ENCODE data around the gene G3BP1. TPM values are rescaled to one million over a fixed set of nuclear protein-coding genes. Genes with fewer than 3 reads are reported as not detected.

G3BP1 gene
- total RNA-seq, 2 experiments from 2014 or later = 247 to 253 TPM

- Mint-ChIP-seq H3K36me3 (ENCODE audit: low read depth) (peaks cover 64% of the 10 kb centered on the region), H3K9me3 (peaks cover 2% of the 10 kb centered on the region), H3K27ac (peak overlapping the region; percentile 47), H3K27me3 (no peaks in the 10 kb centered on the region), H3K4me1 (ENCODE audit: low read depth) (peaks cover 19% of the 10 kb centered on the region), H3K4me3 (no peak overlapping the region)
- DNase-seq = no peak
- intact Hi-C loops (cut with micrococcal nuclease) = no loop called here
- CTCF ChIA-PET = interaction anchor here (0.7 kb wide), 1 partner anchor 330 kb away, joined by 3 read pairs; no protein-coding TSS in a partner anchor
- POLR2A ChIA-PET = interaction anchor here (1.1 kb wide), 1 partner anchor 55 kb away, joined by 3 read pairs; no protein-coding TSS in a partner anchor
- no peak for ATAC-seq
- TF ChIP-seq CTCF (IDR thresholded peaks at IDR 0.05) = no peak
Measured at GRCh38 chr5:151812757-151813309, 41.1 kb downstream of the G3BP1 start.

- no peak for TF ChIP-seq CTCF (IDR thresholded peaks at IDR 0.05)
- DNase-seq = no peak
- ChIA-PET CTCF (interaction anchor here (1.6 to 3.1 kb wide), 2 partner anchors 10 to 328 kb away, joined by 4 to 22 read pairs; no protein-coding TSS in a partner anchor), POLR2A (interaction anchor here (0.6 to 1.3 kb wide), 4 partner anchors 9 to 373 kb away, joined by 4 to 7 read pairs (median 4); no protein-coding TSS in a partner anchor)
- intact Hi-C loops (cut with micrococcal nuclease) = no loop called here
- no peak overlapping the region for H3K4me3 Mint-ChIP-seq
- H3K4me1 Mint-ChIP-seq (ENCODE audit: low read depth) = peaks cover 10% of the 10 kb centered on the region
- H3K27me3 Mint-ChIP-seq = no peaks in the 10 kb centered on the region
- H3K36me3 Mint-ChIP-seq (ENCODE audit: low read depth) = peaks cover 45% of the 10 kb centered on the region
- ATAC-seq = no peak
- H3K9me3 Mint-ChIP-seq = peaks cover 2% of the 10 kb centered on the region
- no peak overlapping the region for H3K27ac Mint-ChIP-seq
Measured at GRCh38 chr5:151815051-151815450, 43.3 kb downstream of the G3BP1 start.

GRCh38 chr5:151819830-151820229, 48.1 kb downstream of the G3BP1 start:
- Mint-ChIP-seq H3K9me3 (no peaks in the 10 kb centered on the region), H3K27me3 (no peaks in the 10 kb centered on the region), H3K4me3 (no peak overlapping the region), H3K4me1 (ENCODE audit: low read depth) (no peaks in the 10 kb centered on the region), H3K36me3 (ENCODE audit: low read depth) (peaks cover 17% of the 10 kb centered on the region), H3K27ac (no peak overlapping the region)
- CTCF ChIA-PET = interaction anchor here (2.9 kb wide), 1 partner anchor 324 kb away, joined by 9 read pairs; no protein-coding TSS in a partner anchor
- no peak for TF ChIP-seq CTCF (IDR thresholded peaks at IDR 0.05)
- POLR2A ChIA-PET = interaction anchor here (1.2 kb wide), 1 partner anchor 9 kb away, joined by 3 read pairs; no protein-coding TSS in a partner anchor
- ATAC-seq (no peak), DNase-seq (no peak)
- intact Hi-C loops (cut with micrococcal nuclease) = no loop called here

- ATAC-seq (no peak), DNase-seq (no peak)
- Mint-ChIP-seq H3K27ac (no peak overlapping the region), H3K4me3 (no peak overlapping the region), H3K36me3 (ENCODE audit: low read depth) (peaks cover 13% of the 10 kb centered on the region), H3K4me1 (ENCODE audit: low read depth) (no peaks in the 10 kb centered on the region), H3K27me3 (no peaks in the 10 kb centered on the region), H3K9me3 (no peaks in the 10 kb centered on the region)
- intact Hi-C loops (cut with micrococcal nuclease) = no loop called here
- ChIA-PET POLR2A (interaction anchor here (1.2 kb wide), 1 partner anchor 9 kb away, joined by 3 read pairs; no protein-coding TSS in a partner anchor), CTCF (interaction anchor here (0.9 to 2.9 kb wide), 2 partner anchors 324 to 529 kb away, joined by 3 to 9 read pairs; no protein-coding TSS in a partner anchor)
- no peak for TF ChIP-seq CTCF (IDR thresholded peaks at IDR 0.05)
Measured at GRCh38 chr5:151820271-151820670, 48.5 kb downstream of the G3BP1 start.

GRCh38 chr5:151820903-151821302, 49.1 kb downstream of the G3BP1 start:
- Mint-ChIP-seq H3K36me3 (ENCODE audit: low read depth) (peaks cover 13% of the 10 kb centered on the region), H3K4me3 (no peak overlapping the region), H3K27ac (no peak overlapping the region), H3K4me1 (ENCODE audit: low read depth) (no peaks in the 10 kb centered on the region), H3K9me3 (no peaks in the 10 kb centered on the region), H3K27me3 (no peaks in the 10 kb centered on the region)
- DNase-seq (no peak), ATAC-seq (no peak)
- TF ChIP-seq CTCF (IDR thresholded peaks at IDR 0.05) = no peak
- ChIA-PET POLR2A (no interaction called here), CTCF (interaction anchor here (0.9 to 2.9 kb wide), 2 partner anchors 323 to 529 kb away, joined by 3 to 9 read pairs; no protein-coding TSS in a partner anchor)
- intact Hi-C loops (cut with micrococcal nuclease) = no loop called here
